ENCODE measurements around the gene SLC22A3. TPM values are rescaled to one million over a fixed set of nuclear protein-coding genes. Genes with fewer than 3 reads are reported as not detected.

The SLC22A3 gene
- polyA plus RNA-seq, 1 of the 3 experiments (the other 2 are of a cell fraction), result not detected

DNA sequence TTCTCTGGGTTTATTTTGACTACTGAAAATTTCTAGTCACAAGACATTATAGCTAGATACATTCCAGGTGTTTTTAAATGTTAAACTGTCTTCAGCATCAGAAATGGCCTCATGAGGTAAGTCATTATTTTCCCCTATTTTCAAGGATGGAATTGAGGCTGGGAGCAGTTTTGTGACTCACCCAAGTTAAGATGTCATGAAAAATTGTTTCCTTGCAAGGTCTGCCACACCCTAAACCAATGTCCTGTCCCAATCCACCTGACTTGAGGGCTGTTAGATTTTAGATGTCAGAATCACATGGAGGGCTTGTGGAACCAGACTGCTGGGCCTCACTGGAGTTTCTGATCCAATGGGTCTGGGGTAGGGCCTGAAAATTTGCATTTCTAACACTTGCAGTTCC is 16.9 kb downstream of the SLC22A3 start:
- Histone ChIP-seq H3K9me2 (no peaks in the 10 kb centered on the region), H3K36me3 (replicated peaks in 1 of 2; ENCODE audit: control insufficient read depth in 1 of 2, insufficient read depth in 2 of 2, low read length in 1 of 2) (no peaks in the 10 kb centered on the region), H3K27ac (ENCODE audit: low read depth in 2 of 2, low read length in 1 of 2) (no peak overlapping the region), H3K79me2 (ENCODE audit: insufficient read depth) (no peaks in the 10 kb centered on the region), H3K4me1 (ENCODE audit: control insufficient read depth in 1 of 2, insufficient read depth in 2 of 2, low read depth in 1 of 2, low read length in 1 of 2) (no peaks in the 10 kb centered on the region), H4K20me1 (ENCODE audit: insufficient read depth) (no peaks in the 10 kb centered on the region), H3K27me3 (ENCODE audit: insufficient read depth) (peaks cover 18% of the 10 kb centered on the region; the same call in 1 of the 2 replicates), H3K9ac (no peak overlapping the region), H3K9me3 (no peaks in the 10 kb centered on the region), H3K4me3 (ENCODE audit: low read depth in 2 of 2, low read length in 1 of 2) (no peak overlapping the region), H3F3A (replicated peaks; ENCODE audit: insufficient read depth) (no peaks in the 10 kb centered on the region), H3K4me2 (no peak overlapping the region), H2AFZ (ENCODE audit: low read depth) (no peak overlapping the region)
- ChIA-PET CTCF (no interaction called here), POLR2A (no interaction called here)
- TF ChIP-seq FOSL2 (IDR thresholded peaks at IDR 0.05; ENCODE audit: borderline replicate concordance, low read depth) (no peak), JUND (IDR thresholded peaks at IDR 0.05) (no peak), CHD2 (IDR thresholded peaks at IDR 0.05; ENCODE audit: low read length, partially characterized antibody) (no peak), TEAD4 (IDR thresholded peaks at IDR 0.05; ENCODE audit: borderline replicate concordance, insufficient read depth) (no peak), ELF1 (IDR thresholded peaks at IDR 0.05) (no peak), TCF12 (IDR thresholded peaks at IDR 0.05) (no peak), SIN3A (IDR thresholded peaks at IDR 0.05; ENCODE audit: borderline replicate concordance, low read depth, low read length) (no peak)
- TF ChIP-seq, protein P1, sequence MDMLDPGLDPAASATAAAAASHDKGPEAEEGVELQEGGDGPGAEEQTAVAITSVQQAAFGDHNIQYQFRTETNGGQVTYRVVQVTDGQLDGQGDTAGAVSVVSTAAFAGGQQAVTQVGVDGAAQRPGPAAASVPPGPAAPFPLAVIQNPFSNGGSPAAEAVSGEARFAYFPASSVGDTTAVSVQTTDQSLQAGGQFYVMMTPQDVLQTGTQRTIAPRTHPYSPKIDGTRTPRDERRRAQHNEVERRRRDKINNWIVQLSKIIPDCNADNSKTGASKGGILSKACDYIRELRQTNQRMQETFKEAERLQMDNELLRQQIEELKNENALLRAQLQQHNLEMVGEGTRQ (IDR thresholded peaks at IDR 0.05; ENCODE audit: borderline replicate concordance, low read depth, low read length), result no peak
- no peak for DNase-seq

DNA sequence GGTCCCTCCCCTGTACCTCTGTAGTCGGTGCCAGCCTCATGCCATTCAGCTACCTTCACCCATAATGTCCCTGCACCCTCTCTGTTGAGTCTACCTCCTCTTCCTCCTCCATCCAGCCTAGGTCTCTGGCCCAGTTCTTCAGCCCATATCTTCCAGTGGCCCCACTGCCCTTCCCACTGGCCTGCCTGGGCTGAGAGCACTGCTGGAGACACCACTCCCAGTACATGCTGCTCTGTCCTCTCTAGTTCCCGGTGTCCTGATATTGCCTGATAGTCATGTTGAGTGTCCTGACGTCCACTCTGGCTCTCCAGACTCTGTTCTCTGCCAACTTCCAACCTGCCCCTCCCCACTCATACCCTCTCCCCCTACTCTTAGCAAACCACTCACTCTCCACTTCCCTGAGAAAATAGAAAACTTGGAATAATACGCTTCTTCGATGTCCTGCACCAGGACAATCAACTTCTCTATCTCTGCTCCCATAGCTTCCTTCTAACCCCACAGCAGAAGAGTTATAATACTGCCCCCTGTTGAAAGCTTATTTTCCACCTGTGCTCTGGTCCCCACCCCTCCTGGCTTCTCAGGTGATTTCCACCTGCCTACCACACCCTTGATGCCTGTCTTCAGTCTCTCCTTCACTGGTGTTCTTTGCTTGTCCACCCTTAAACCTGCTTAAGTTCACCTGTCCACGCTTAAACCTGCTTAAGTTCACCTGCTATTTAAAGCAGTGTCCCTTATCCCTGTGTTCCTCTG is 19.8 kb downstream of the SLC22A3 start:
- Histone ChIP-seq H3K4me3 (ENCODE audit: low read depth in 2 of 2, low read length in 1 of 2) (no peak overlapping the region), H3K9me3 (no peaks in the 10 kb centered on the region), H4K20me1 (ENCODE audit: insufficient read depth) (no peaks in the 10 kb centered on the region), H3K4me1 (ENCODE audit: control insufficient read depth in 1 of 2, insufficient read depth in 2 of 2, low read depth in 1 of 2, low read length in 1 of 2) (no peaks in the 10 kb centered on the region), H3F3A (replicated peaks; ENCODE audit: insufficient read depth) (no peaks in the 10 kb centered on the region), H3K4me2 (no peak overlapping the region), H2AFZ (ENCODE audit: low read depth) (no peak overlapping the region), H3K27ac (ENCODE audit: low read depth in 2 of 2, low read length in 1 of 2) (no peak overlapping the region), H3K27me3 (ENCODE audit: insufficient read depth) (peaks cover 7% of the 10 kb centered on the region; the same call in 1 of the 2 replicates), H3K9me2 (no peaks in the 10 kb centered on the region), H3K36me3 (replicated peaks in 1 of 2; ENCODE audit: control insufficient read depth in 1 of 2, insufficient read depth in 2 of 2, low read length in 1 of 2) (no peaks in the 10 kb centered on the region), H3K9ac (no peak overlapping the region), H3K79me2 (ENCODE audit: insufficient read depth) (no peaks in the 10 kb centered on the region)
- 10% methylated on average over 6 of the region's 6 CpGs for WGBS (ENCODE audit: low lambda C conversion rate)
- CTCF ChIA-PET, result no interaction called here
- no peak for DNase-seq
- POLR2A ChIA-PET, result no interaction called here
- TF ChIP-seq CHD2 (IDR thresholded peaks at IDR 0.05; ENCODE audit: low read length, partially characterized antibody) (no peak), SMC3 (IDR thresholded peaks at IDR 0.05; ENCODE audit: low read depth, low read length) (no peak), JUND (IDR thresholded peaks at IDR 0.05) (no peak), TCF12 (IDR thresholded peaks at IDR 0.05) (no peak), TEAD4 (IDR thresholded peaks at IDR 0.05; ENCODE audit: borderline replicate concordance, insufficient read depth) (no peak), FOXJ3 (CRISPR knock-in tag; IDR thresholded peaks at IDR 0.05) (no peak), FOXM1 (IDR thresholded peaks at IDR 0.05; ENCODE audit: low read depth) (no peak), FOSL2 (IDR thresholded peaks at IDR 0.05; ENCODE audit: borderline replicate concordance, low read depth) (no peak), SIN3A (IDR thresholded peaks at IDR 0.05; ENCODE audit: borderline replicate concordance, low read depth, low read length) (no peak), TAF1 (IDR thresholded peaks at IDR 0.05; ENCODE audit: borderline replicate concordance, low read depth, low read length) (no peak), EP300 (IDR thresholded peaks at IDR 0.05; ENCODE audit: borderline replicate concordance in 1 of 2, low read depth in 1 of 2, low read length in 1 of 2) (no peak), ELF1 (IDR thresholded peaks at IDR 0.05) (no peak), MEF2A (IDR thresholded peaks at IDR 0.05; ENCODE audit: borderline replicate concordance, low read depth) (no peak), GABPA (IDR thresholded peaks at IDR 0.05; ENCODE audit: low read depth) (no peak)
- TF ChIP-seq, protein P2, sequence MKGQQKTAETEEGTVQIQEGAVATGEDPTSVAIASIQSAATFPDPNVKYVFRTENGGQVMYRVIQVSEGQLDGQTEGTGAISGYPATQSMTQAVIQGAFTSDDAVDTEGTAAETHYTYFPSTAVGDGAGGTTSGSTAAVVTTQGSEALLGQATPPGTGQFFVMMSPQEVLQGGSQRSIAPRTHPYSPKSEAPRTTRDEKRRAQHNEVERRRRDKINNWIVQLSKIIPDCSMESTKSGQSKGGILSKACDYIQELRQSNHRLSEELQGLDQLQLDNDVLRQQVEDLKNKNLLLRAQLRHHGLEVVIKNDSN (IDR thresholded peaks at IDR 0.05; ENCODE audit: borderline replicate concordance, low read depth), result no peak
- TF ChIP-seq, protein P1 (IDR thresholded peaks at IDR 0.05; ENCODE audit: borderline replicate concordance, low read depth, low read length), result no peak
- TF ChIP-seq, protein P3, sequence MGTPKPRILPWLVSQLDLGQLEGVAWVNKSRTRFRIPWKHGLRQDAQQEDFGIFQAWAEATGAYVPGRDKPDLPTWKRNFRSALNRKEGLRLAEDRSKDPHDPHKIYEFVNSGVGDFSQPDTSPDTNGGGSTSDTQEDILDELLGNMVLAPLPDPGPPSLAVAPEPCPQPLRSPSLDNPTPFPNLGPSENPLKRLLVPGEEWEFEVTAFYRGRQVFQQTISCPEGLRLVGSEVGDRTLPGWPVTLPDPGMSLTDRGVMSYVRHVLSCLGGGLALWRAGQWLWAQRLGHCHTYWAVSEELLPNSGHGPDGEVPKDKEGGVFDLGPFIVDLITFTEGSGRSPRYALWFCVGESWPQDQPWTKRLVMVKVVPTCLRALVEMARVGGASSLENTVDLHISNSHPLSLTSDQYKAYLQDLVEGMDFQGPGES (IDR thresholded peaks at IDR 0.05; ENCODE audit: low read depth, low read length), result no peak
- TF ChIP-seq, protein P4, sequence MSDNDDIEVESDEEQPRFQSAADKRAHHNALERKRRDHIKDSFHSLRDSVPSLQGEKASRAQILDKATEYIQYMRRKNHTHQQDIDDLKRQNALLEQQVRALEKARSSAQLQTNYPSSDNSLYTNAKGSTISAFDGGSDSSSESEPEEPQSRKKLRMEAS (IDR thresholded peaks at IDR 0.05; ENCODE audit: low read depth), result no peak
